Keratinocyte (primary cell): Measurements from ENCODE around the gene CDHR2.

Experiments
- CTCF ChIP-seq, 3 experiments: IDR thresholded peaks in 1 of 3; conservative IDR thresholded peaks in 1 of 3; optimal IDR thresholded peaks in 1 of 3; 2 replicates in 2 of 3; 3 replicates in 1 of 3; pipeline versions ENCODE3 to v1.5.1; 2011; ENCODE audit warnings: low read length in 3 of 3, mild to moderate bottlenecking in 3 of 3, moderate library complexity in 2 of 3, control low read depth in 1 of 3, inconsistent platforms in 1 of 3; ENCODE audit not compliant: insufficient read depth in 2 of 3; ENCODE audit errors: extremely low read depth in 1 of 3
- EZH2 ChIP-seq: IDR thresholded peaks from one replicate; pipeline ENCODE4 v1.6.1; 2012; ENCODE audit warnings: inconsistent platforms, mild to moderate bottlenecking, low read length, moderate library complexity

DNA sequence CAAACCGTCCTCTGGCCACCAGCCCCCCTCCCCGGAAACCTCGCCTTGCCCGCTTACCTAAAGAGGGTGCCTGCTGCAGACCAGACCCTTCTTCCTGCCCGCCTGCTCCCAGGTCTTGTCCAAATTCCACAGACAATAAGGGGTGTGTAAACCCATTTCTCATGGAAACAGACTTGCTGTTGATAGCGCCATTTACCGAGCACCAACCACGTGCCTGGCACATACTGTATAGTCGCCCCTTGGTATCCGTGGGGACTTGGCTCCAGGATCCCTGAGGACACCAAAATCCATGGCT, 25.1 kb downstream of the CDHR2 start:
- TF ChIP-seq CTCF (optimal IDR thresholded peaks at IDR 0.05 in 1 of 3, IDR thresholded peaks at IDR 0.05 in 1 of 3, conservative IDR thresholded peaks at IDR 0.05 in 1 of 3; ENCODE audit: extremely low read depth in 1 of 3, insufficient read depth in 2 of 3, low read length in 3 of 3) (peak in 1 of 3 experiments; percentile 6), EZH2 (no peak)
